GM21576 (cell line): Measurements from ENCODE around the gene YIF1B.
A peak's percentile ranks its signal among the peaks of the same experiment; 100 is the strongest.
"Not testable (repeated sequence)": the region's sequence is repeated elsewhere in the genome, so short reads cannot be mapped to it uniquely, and the experiment has no call there.

ENCODE experiments used
- ATAC-seq: cut with Tn5 transposase; IDR thresholded peaks from one replicate; pipeline ENCODE4 v1.9.1; 2021; ENCODE audit warnings: mild to moderate bottlenecking, moderate library complexity; ENCODE audit not compliant: unreplicated experiment

YIF1B gene

GRCh38 chr19:38277969-38278680, 37.6 kb downstream of the YIF1B start:
- no peak for ATAC-seq

GRCh38 chr19:38277549-38277948, 38.2 kb downstream of the YIF1B start:
- ATAC-seq: no peak

- no peak for ATAC-seq
Observed at GRCh38 chr19:38276942-38277517, 38.7 kb downstream of the YIF1B start.

GRCh38 chr19:38274739-38275138, 41.0 kb downstream of the YIF1B start:
- no peak for ATAC-seq

GRCh38 chr19:38273499-38273898, 42.2 kb downstream of the YIF1B start:
- no peak for ATAC-seq

GRCh38 chr19:38270587-38271167, 45.1 kb downstream of the YIF1B start:
- no peak for ATAC-seq

- no peak for ATAC-seq
Observed at GRCh38 chr19:38268539-38268938, 47.2 kb downstream of the YIF1B start.

DNA sequence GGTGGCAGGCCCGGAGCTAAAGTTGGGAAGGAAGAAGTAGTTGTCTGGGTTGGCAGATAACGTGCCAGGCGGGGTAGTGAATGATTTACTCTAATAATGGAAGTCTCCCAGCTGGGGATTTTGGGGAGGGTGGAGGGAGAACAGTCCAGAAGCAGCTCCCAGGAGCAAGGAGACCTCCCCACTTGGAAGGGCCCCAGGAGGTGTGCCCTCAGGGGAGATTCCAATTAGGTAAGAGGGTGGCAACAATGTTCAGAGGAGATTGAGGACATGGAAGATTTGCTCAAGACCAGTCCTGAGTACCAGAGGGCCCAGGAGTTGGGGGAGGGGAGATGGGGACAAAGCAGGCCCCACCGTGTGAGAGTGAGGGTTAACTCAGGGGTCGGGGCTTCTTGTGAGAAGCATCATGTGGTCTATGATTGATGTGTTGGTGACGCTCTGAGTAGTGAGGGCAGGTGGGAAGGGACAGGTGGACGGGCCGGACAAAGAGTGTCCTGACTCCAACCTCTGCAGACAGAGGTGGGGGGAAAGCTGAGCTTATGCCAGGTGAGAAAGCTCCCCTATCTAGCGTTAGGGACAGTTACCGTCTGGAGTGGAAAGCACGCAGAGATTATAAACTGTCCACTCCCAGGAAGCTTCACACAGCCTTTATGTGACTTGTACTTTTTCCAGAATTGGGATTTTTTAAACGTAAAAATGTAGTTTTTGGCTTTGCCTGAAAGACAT, 47.8 kb downstream of the YIF1B start:
- ATAC-seq: no peak

GRCh38 chr19:38266981-38267597, 48.7 kb downstream of the YIF1B start:
- ATAC-seq: no peak

DNA sequence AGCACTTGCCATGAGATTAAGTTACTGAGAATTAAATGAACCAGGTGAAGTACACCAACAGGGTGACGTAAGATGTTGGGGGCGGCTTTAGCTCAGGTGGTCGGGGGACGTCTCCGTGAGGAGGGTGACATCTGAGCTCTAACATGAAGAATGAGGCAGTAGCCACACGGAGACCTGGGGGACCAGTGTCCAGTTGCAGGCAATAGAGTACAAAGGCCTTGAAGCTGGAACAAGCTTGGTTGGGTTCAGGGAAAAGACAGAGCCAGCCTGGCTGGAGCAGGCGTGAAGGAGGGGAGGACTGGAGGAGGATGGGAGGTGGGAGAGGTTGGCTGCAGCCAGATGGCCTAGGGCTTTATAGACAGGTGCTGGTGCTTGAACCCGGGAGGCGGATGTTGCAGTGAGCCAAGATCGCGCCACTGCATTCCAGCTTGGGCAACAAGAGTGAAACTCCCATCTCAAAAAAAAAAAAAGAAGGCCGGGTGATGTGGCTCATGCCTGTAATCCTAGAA, 49.8 kb downstream of the YIF1B start:
- ATAC-seq: no peak

DNA sequence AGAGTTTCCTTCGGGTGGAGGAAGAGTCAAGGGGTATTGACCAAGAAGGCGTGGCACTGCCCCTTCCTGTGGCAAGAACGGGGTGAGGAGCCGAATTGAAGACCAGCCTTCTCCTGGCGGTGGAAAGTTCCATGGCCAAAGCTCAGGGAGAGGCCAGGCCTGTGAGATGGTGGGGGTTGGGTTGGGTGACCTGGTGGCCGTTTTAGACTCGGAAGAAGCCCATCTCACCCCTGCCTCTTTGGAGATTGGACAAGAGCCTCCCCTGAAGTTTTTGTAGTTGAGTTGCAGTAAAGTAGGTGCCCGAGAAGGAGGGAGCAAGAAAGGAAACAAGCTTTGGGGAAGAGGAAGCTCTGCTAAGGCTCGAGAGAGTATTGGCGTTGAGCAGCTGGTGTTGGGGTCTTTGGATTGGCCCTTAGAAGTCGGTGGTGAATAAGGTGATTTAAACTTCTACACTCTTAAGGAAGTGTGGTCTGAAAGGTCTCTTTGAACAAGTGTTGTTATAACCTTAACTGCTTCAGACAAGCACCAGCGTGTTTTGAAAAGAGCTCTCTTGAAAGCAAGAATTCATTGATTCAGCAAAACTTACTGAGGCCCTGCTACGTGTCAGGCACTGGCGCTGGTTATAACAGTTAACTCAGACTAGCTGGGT, 50.4 kb downstream of the YIF1B start:
- ATAC-seq: no peak

DNA sequence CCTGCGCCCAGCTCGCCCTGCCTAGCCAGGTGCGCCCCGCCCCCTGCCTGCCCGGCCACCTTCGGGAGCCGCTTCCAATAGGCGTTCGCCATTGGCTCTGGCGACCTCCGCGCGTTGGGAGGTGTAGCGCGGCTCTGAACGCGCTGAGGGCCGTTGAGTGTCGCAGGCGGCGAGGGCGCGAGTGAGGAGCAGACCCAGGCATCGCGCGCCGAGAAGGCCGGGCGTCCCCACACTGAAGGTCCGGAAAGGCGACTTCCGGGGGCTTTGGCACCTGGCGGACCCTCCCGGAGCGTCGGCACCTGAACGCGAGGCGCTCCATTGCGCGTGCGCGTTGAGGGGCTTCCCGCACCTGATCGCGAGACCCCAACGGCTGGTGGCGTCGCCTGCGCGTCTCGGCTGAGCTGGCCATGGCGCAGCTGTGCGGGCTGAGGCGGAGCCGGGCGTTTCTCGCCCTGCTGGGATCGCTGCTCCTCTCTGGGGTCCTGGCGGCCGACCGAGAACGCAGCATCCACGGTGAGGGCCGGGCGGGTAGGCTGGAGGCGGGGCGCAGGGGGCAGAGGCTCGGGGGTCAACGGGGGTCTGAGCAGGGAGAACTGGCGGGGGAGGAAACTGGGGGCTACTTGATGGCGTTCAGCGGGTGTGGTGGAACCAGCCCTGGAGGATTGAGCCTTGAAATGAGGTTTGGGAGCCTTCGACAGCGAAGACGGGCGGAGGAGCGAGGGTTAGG, 51.1 kb downstream of the YIF1B start, which contains the start of gene SPINT2:
TSS of gene SPINT2 (plus strand) at position 88 of the 727 bp plus-strand sequence. CDS start at position 408, 320 bp downstream.
- peak; percentile 27 for ATAC-seq

DNA sequence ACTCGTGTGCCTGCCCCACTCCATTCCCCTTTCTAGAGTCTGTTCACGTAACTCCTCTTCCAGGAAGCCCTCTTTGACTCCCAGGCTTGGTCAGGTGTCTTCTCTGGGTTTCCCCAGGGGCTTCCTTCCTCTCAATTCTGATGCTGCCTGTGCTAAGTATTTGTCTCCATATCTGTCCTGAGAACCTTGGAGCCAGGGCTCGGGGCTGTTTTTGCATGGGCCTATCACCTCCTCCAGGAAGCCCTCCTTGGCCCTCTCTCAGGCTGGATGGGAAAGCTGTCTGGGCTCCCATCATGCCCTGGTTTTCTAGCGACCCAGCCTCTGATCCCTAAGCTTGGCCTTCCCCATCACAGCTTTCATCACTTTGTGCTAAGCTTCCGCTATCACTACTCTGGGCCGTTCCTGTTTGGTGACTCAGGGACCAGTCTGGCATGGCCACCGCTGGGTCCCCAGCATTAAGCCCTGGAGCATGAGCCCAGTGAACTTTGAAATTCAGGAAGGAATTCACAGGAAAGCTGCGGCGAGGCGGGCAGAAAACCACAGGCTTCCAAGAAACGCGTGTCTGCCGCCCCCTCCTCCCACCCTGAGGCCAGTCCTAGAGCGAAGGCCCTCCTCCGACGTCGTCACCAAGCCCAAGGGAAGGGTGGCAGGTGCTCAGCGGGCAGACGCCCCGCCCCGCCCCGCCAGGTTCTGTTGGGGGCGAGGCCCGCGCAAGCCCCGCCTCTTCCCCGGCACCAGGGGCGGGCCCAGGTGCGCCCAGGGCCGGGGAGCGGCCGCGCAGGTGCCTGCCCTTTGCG, 51.9 kb downstream of the YIF1B start:
- ATAC-seq: peak; percentile 61

- no peak for ATAC-seq
Observed at GRCh38 chr19:38262585-38263268, 53.0 kb downstream of the YIF1B start.

GRCh38 chr19:38261942-38262341, 53.8 kb downstream of the YIF1B start:
- not testable (repeated sequence) for ATAC-seq

DNA sequence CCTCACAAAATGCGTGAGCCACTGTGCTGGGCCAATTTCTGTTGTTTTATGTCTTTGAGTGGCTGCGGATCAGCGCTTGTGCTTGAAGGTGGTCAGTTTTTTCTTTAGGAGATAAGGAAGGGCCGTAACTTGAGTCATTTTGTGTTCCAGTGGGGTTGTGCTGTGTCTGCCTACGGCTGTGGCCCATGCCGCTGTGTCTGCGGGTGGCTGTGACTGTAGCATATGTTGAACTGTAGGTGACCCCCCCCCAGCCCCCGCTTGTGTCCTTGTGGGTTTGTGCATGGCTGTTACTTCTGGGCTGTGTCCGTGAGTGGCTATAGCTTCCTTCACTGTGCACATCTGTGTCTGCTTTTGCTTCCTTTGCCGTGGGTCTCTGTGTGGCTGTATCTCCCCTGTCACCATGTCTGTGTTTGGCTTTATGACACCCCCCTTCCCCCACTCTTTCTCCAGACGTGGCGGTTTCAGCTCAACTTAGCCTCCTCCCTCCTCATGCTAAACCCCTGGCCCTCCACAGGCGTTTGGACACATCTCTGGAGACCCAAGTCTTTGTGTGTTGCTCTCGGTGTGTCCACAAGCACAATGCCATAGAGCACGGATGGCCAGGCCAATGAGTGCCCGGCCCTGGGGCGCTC, 60.2 kb downstream of the YIF1B start:
- no peak for ATAC-seq

GRCh38 chr19:38253788-38254187, 62.0 kb downstream of the YIF1B start:
- no peak for ATAC-seq
